WTC11 (cell line): ENCODE measurements around the gene STK32B. TPM values are rescaled to one million over a fixed set of nuclear protein-coding genes. Genes with fewer than 3 reads are reported as not detected.

Experiments
- ATAC-seq: fragments of 200-7000 bp; cut with Tn5 transposase; 2 replicates; pipeline ENCODE4 v1.10.0; 2021; ENCODE audit warnings: mild to moderate bottlenecking, moderate library complexity
- CTCF ChIA-PET: fragments of 300-600 bp; sonication (Branson Sonifier 250); formaldehyde crosslinking; loops from one replicate; lab custom pipeline; 2021; ENCODE audit warnings: antibody characterized with exemption; lab: Charles Lee
- POLR2A ChIA-PET: fragments of 350-600 bp; sonication (Branson Sonifier 250); formaldehyde crosslinking; loops from one replicate; lab custom pipeline; 2021; ENCODE audit warnings: antibody characterized with exemption; lab: Charles Lee
- DNase-seq: peaks from one replicate; pipeline ENCODE4 v3.0.0; 2021; ENCODE audit warnings: low spot score
- H3K27ac Mint-ChIP-seq: 2 replicates; pipeline ENCODE4 v1.8.0; 2021; ENCODE audit warnings: mixed read lengths
- H3K27me3 Mint-ChIP-seq: 2 replicates; pipeline ENCODE4 v1.8.0; 2021; ENCODE audit warnings: low read depth, mild to moderate bottlenecking, moderate library complexity, mixed read lengths
- H3K36me3 Mint-ChIP-seq: 2 replicates; pipeline ENCODE4 v1.8.0; 2021; ENCODE audit warnings: mixed read lengths
- H3K4me1 Mint-ChIP-seq: 2 replicates; pipeline ENCODE4 v1.8.0; 2022; ENCODE audit warnings: mixed read lengths
- H3K4me3 Mint-ChIP-seq: 2 replicates; pipeline ENCODE4 v1.8.0; 2021; ENCODE audit warnings: mild to moderate bottlenecking, moderate library complexity, mixed read lengths
- H3K9me3 Mint-ChIP-seq: 2 replicates; pipeline ENCODE4 v1.8.0; 2021; ENCODE audit warnings: mixed read lengths
- ARID4B ChIP-seq: sonication (generic); formaldehyde crosslinking; IDR thresholded peaks from 2 replicates; pipeline ENCODE4 v1.8.0; 2023; ENCODE audit warnings: missing genetic modification reagents, mild to moderate bottlenecking, borderline replicate concordance
- ATF3 ChIP-seq: sonication (generic); formaldehyde crosslinking; conservative IDR thresholded peaks from 2 replicates; pipeline ENCODE4 v1.8.1; 2022; ENCODE audit warnings: mild to moderate bottlenecking, missing genetic modification reagents
- CDX4 ChIP-seq: fragments of 250-450 bp; sonication (Bioruptor Pico); IDR thresholded peaks from 2 replicates; pipeline ENCODE4 v1.9.0; 2021; ENCODE audit warnings: moderate library complexity, mild to moderate bottlenecking, inconsistent platforms, borderline replicate concordance
- JUN ChIP-seq: sonication (generic); formaldehyde crosslinking; IDR thresholded peaks from 2 replicates; pipeline ENCODE4 v1.8.0; 2023; ENCODE audit warnings: mild to moderate bottlenecking, missing genetic modification reagents
- NR3C1 ChIP-seq: sonication (generic); formaldehyde crosslinking; conservative IDR thresholded peaks from 2 replicates; pipeline ENCODE4 v1.8.1; 2023; ENCODE audit warnings: low read depth, mild to moderate bottlenecking, missing genetic modification reagents
- PRDM15 ChIP-seq: sonication (generic); formaldehyde crosslinking; IDR thresholded peaks from 2 replicates; pipeline ENCODE4 v1.8.0; 2022; ENCODE audit warnings: missing genetic modification reagents
- PRRX2 ChIP-seq: fragments of 250-450 bp; sonication (Bioruptor Pico); IDR thresholded peaks from 2 replicates; pipeline ENCODE4 v1.8.0; 2021; ENCODE audit warnings: mild to moderate bottlenecking
- RELA ChIP-seq: sonication (generic); formaldehyde crosslinking; IDR thresholded peaks from 2 replicates; pipeline ENCODE4 v1.8.1; 2022; ENCODE audit warnings: missing genetic modification reagents, mild to moderate bottlenecking, borderline replicate concordance
- SMAD4 ChIP-seq: sonication (generic); formaldehyde crosslinking; IDR thresholded peaks from 2 replicates; pipeline ENCODE4 v1.8.0; 2022; ENCODE audit warnings: mild to moderate bottlenecking, missing genetic modification reagents
- TCF7 ChIP-seq: sonication (generic); formaldehyde crosslinking; IDR thresholded peaks from 2 replicates; pipeline ENCODE4 v1.8.0; 2022; ENCODE audit warnings: mild to moderate bottlenecking, low read depth, missing genetic modification reagents, moderate library complexity
- USF2 ChIP-seq: sonication (generic); formaldehyde crosslinking; IDR thresholded peaks from 2 replicates; pipeline ENCODE4 v1.8.1; 2023; ENCODE audit warnings: mild to moderate bottlenecking, missing genetic modification reagents, moderate library complexity
- ZNF138 ChIP-seq: sonication (generic); formaldehyde crosslinking; conservative IDR thresholded peaks from 2 replicates; pipeline ENCODE4 v1.8.1; 2022; ENCODE audit warnings: mild to moderate bottlenecking, moderate library complexity, missing genetic modification reagents
- total RNA-seq: library from RNA; stranded (reverse); gene quantifications from 3 replicates; pipeline ENCODE4 v1.2.3, GENCODE V29; 2021

STK32B gene
- total RNA-seq, 1 experiment from 2014 or later = 1.9 TPM

GRCh38 chr4:5186271-5187064 lies 135.2 kb downstream of the STK32B start:
- no peak for ATAC-seq
- CTCF ChIA-PET = no interaction called here

More at GRCh38 chr4:5186271-5187064, 135.2 kb downstream of the STK32B start:
- POLR2A ChIA-PET = no interaction called here
- Mint-ChIP-seq H3K4me3 (no peak overlapping the region), H3K27ac (no peak overlapping the region), H3K4me1 (peaks cover 12% of the 10 kb centered on the region), H3K9me3 (no peaks in the 10 kb centered on the region), H3K36me3 (no peaks in the 10 kb centered on the region), H3K27me3 (peaks cover 11% of the 10 kb centered on the region)
- DNase-seq = no peak
- TF ChIP-seq NR3C1 (CRISPR knock-in tag) (no peak), SMAD4 (CRISPR knock-in tag) (no peak), ZNF138 (no peak), RELA (CRISPR knock-in tag) (no peak), CDX4 (CRISPR knock-in tag) (no peak), TCF7 (no peak), ATF3 (CRISPR knock-in tag) (no peak), ARID4B (CRISPR knock-in tag) (no peak), JUN (CRISPR knock-in tag) (no peak), PRRX2 (CRISPR knock-in tag) (no peak), USF2 (no peak), PRDM15 (CRISPR knock-in tag) (no peak)
